HepG2 (cell line): ENCODE data around the gene DCHS2. TPM values are rescaled to one million over a fixed set of nuclear protein-coding genes. Genes with fewer than 3 reads are reported as not detected.

Experiments
- ATAC-seq: fragments of 200-7000 bp; cut with Tn5 transposase; 3 replicates; pipeline ENCODE4 v1.9.1; 2020; ENCODE audit warnings: mild to moderate bottlenecking, moderate library complexity
- BruUV-seq: library from RNA; stranded (reverse); fragments of 400-500 nt; replicated peaks from 2 replicates; lab custom pipeline; 2021; lab: Mats Ljungman, UMichigan
- CTCF ChIA-PET: fragments of 300-600 bp; formaldehyde crosslinking; extraction: SDS; loops from one replicate; lab custom pipeline; 2021; ENCODE audit warnings: low total read pairs, inconsistent platforms, low intra/inter-chr PET ratio; lab: Yijun Ruan, JAX
- POLR2A ChIA-PET: fragments of 350-600 bp; sonication (Branson Sonifier 250); formaldehyde crosslinking; loops from one replicate; lab custom pipeline; 2020; ENCODE audit warnings: antibody characterized with exemption, inconsistent platforms; lab: Yijun Ruan, JAX
- DNase-seq: peaks from one replicate; pipeline ENCODE4 v3.0.0-alpha.2; 2015; ENCODE audit warnings: low spot score
- FAIRE-seq: peaks from 3 replicates; lab custom pipeline; 2011; peaks lifted over from hg19 to GRCh38; lab: Jason Lieb, UNC
- H2AFZ ChIP-seq: one replicate; pipeline ENCODE4 v1.6.1; 2011; ENCODE audit warnings: low read length, inconsistent platforms
- H3K27ac ChIP-seq: fragments of 300-600 bp; 3 replicates; pipeline ENCODE4 v1.8.0; 2011; ENCODE audit warnings: mixed run types, mild to moderate bottlenecking, mixed read lengths, low read length, inconsistent platforms; ENCODE audit not compliant: insufficient read depth; ENCODE audit errors: extremely low read length
- H3K27me3 ChIP-seq, 2 experiments: fragments of 200-600 bp in 1 of 2; 2 replicates in 1 of 2; 3 replicates in 1 of 2; pipeline versions ENCODE4 v1.6.0 to v1.8.0; 2011; ENCODE audit warnings: low read length in 2 of 2, mild to moderate bottlenecking in 2 of 2, moderate library complexity in 2 of 2, inconsistent platforms in 1 of 2; ENCODE audit not compliant: insufficient read depth in 2 of 2, control insufficient read depth in 1 of 2
- H3K36me3 ChIP-seq, 2 experiments: fragments of 200-600 bp in 1 of 2; replicated peaks in 1 of 2; 2 replicates in 1 of 2; 3 replicates in 1 of 2; pipeline versions ENCODE4 v1.5.1 to v1.8.0; 2011; ENCODE audit warnings: low read length in 2 of 2, inconsistent platforms in 1 of 2; ENCODE audit not compliant: insufficient read depth in 2 of 2, control insufficient read depth in 1 of 2
- H3K4me1 ChIP-seq: 2 replicates; pipeline ENCODE4 v1.5.1; 2012; ENCODE audit warnings: low read length, inconsistent platforms; ENCODE audit not compliant: insufficient read depth
- H3K4me2 ChIP-seq: 2 replicates; pipeline ENCODE4 v1.6.0; 2011; ENCODE audit warnings: low read depth, low read length, inconsistent platforms
- H3K4me3 ChIP-seq, 3 experiments: fragments of 200-600 bp in 1 of 3; sonication (generic), shearing (Covaris generic) in 1 of 3; replicated peaks in 1 of 3; 2 replicates each; pipeline ENCODE4 v1.5.1; 2011 to 2016; ENCODE audit warnings: low read length in 3 of 3, inconsistent platforms in 2 of 3, low read depth in 2 of 3, mild to moderate bottlenecking in 2 of 3, control low read depth in 1 of 3, mixed read lengths in 1 of 3; ENCODE audit not compliant: insufficient read depth in 1 of 3
- H3K79me2 ChIP-seq: one replicate; pipeline ENCODE4 v1.6.1; 2011; ENCODE audit warnings: low read length, inconsistent platforms; ENCODE audit not compliant: insufficient read depth
- H3K9ac ChIP-seq: 2 replicates; pipeline ENCODE4 v1.6.0; 2011; ENCODE audit warnings: mild to moderate bottlenecking, low read depth, low read length, inconsistent platforms; ENCODE audit not compliant: insufficient read depth
- H3K9me3 ChIP-seq: 2 replicates; pipeline ENCODE4 v1.5.1; 2012; ENCODE audit warnings: mild to moderate bottlenecking, low read length
- H4K20me1 ChIP-seq: 2 replicates; pipeline ENCODE4 v1.6.0; 2011; ENCODE audit warnings: inconsistent platforms, mild to moderate bottlenecking, low read length, moderate library complexity; ENCODE audit not compliant: insufficient read depth
- ATF7-NPFF ChIP-seq: sonication (generic); formaldehyde crosslinking; IDR thresholded peaks from 2 replicates; pipeline ENCODE4 v1.8.1; 2023; ENCODE audit warnings: mild to moderate bottlenecking, low read depth, missing genetic modification reagents, moderate library complexity
- CTCF ChIP-seq: sonication (generic); formaldehyde crosslinking; IDR thresholded peaks from 2 replicates; pipeline ENCODE4 v1.5.0; 2020; ENCODE audit warnings: mild to moderate bottlenecking, missing genetic modification reagents, moderate library complexity
- NCOA2 ChIP-seq: sonication (generic); formaldehyde crosslinking; IDR thresholded peaks from 2 replicates; pipeline ENCODE4 v1.8.0; 2022; ENCODE audit warnings: inconsistent platforms
- STAG1 ChIP-seq: sonication (generic); formaldehyde crosslinking; IDR thresholded peaks from 2 replicates; pipeline ENCODE4 v1.4.0; 2020; ENCODE audit warnings: missing genetic modification reagents
- TCF7 ChIP-seq: sonication (generic); IDR thresholded peaks from 2 replicates; pipeline ENCODE4 v1.6.1; 2016; ENCODE audit warnings: antibody characterized with exemption, low read depth
- ZMYM3 ChIP-seq: sonication (generic); formaldehyde crosslinking; IDR thresholded peaks from 2 replicates; pipeline ENCODE4 v1.5.1; 2020; ENCODE audit warnings: mild to moderate bottlenecking, missing genetic modification reagents
- ZNF260 ChIP-seq: sonication (generic); formaldehyde crosslinking; IDR thresholded peaks from 2 replicates; pipeline ENCODE4 v1.4.0; 2020; ENCODE audit warnings: missing genetic modification reagents, low read depth, mild to moderate bottlenecking, borderline replicate concordance
- ZNF772 ChIP-seq: sonication (generic); formaldehyde crosslinking; IDR thresholded peaks from 2 replicates; pipeline ENCODE4 v1.5.0; 2020; ENCODE audit warnings: mild to moderate bottlenecking, missing genetic modification reagents
- WGBS: methylation state at CpG from one replicate; pipeline ENCODE4 v1.1.6; 2017; ENCODE audit warnings: low lambda C conversion rate; 5-methylcytosine and 5-hydroxymethylcytosine counted together
- in situ Hi-C: cut with HindIII; loops from 2 replicates; pipeline ENCODE4 v1.10.0; 2017; ENCODE audit warnings: low pct_unique_long_range_greater_than_20kb; ENCODE audit not compliant: extremely low pct_ligation_motif_present
- intact Hi-C: fragments of 100-400 bp; cut with micrococcal nuclease; formaldehyde crosslinking; loops from one replicate; pipeline ENCODE4 v1.10.0; 2022; ENCODE audit not compliant: unreplicated experiment
- polyA plus RNA-seq, 8 experiments: library from polyadenylated mRNA; depleted of rRNA in 3 of 8; stranded (reverse) in 7 of 8; unstranded in 1 of 8; fragments of >200 nt; fragmentation: Illumina TruSeq in 4 of 8; extraction: Trizol in 4 of 8; gene quantifications; 2 replicates each; pipeline versions ENCODE4 v1.2.1 to v1.2.3, GENCODE V29; 2011 to 2016; ENCODE audit warnings: low read depth in 4 of 8, missing spikeins in 1 of 8, mixed read lengths in 1 of 8; ENCODE audit not compliant: insufficient read depth in 1 of 8
- total RNA-seq, 5 experiments: library from RNA; depleted of rRNA; stranded (reverse); fragments of >200 nt; fragmentation: Illumina TruSeq; extraction: Trizol; gene quantifications; 2 replicates each; pipeline ENCODE4 v1.2.3, GENCODE V29; 2016; ENCODE audit warnings: low read depth in 1 of 5
- TF ChIP-seq, protein P1 (sequence below): sonication (generic); formaldehyde crosslinking; IDR thresholded peaks from 2 replicates; pipeline ENCODE4 v1.4.0; 2020; ENCODE audit warnings: mild to moderate bottlenecking, missing genetic modification reagents, borderline replicate concordance
- TF ChIP-seq, protein P2 (sequence below): sonication (generic); formaldehyde crosslinking; IDR thresholded peaks from 2 replicates; pipeline ENCODE4 v1.4.0; 2020; ENCODE audit warnings: missing genetic modification reagents

DCHS2 gene
- total and polyA plus RNA-seq, 2 of the 13 experiments (the other 11 are each of a cell fraction or from before 2014, with no cell fraction given): 0.03 TPM; not detected in 1

DNA sequence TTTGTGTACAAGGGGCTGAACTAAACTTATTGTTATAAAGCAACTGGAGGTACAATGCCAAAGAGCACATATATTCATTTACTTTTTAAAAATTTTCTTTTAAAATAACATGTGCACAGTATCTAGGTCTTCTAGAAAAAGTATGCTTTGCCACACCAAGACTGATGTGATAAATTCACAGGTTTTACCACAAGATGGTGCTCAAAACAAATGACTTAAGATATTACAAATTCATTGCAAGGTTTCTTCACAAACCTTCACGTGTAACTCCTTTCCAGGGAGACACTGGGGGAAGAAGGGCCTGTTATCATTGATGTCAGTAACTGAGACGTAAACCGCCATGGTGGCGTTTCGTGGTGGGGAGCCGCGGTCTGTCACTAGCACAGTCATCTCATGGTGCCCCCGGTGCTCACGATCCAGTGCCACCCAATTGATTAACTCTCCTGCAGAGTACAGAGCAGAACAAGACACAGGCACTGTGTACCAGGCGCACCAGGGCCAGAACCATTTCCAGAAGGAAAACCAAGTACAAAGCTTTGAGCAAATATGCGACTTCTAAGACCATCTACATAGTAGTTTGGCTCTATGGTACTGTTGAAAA, 162.2 kb downstream of the DCHS2 start:
- ATAC-seq: peak; percentile 32; the same call in 1 of the 3 replicates
- no peak overlapping the region for H3K4me3 ChIP-seq
- CTCF ChIA-PET: interaction anchor here (1.0 kb wide), 1 partner anchor 177 kb away, joined by 3 read pairs; no protein-coding TSS in a partner anchor
- POLR2A ChIA-PET: no interaction called here
- no peaks in the 10 kb centered on the region for H4K20me1 ChIP-seq
- peak; percentile 3 for DNase-seq
- no peaks in the 10 kb centered on the region for H3K9me3 ChIP-seq
- FAIRE-seq: peak; percentile 37
- intact Hi-C loops: loop anchor here (2.0 kb wide), 1 partner anchor 177 kb away; no protein-coding TSS in a partner anchor
- no TSS peak for BruUV-seq
- no peak overlapping the region for H2AFZ ChIP-seq
- H3K36me3 ChIP-seq: no peaks in the 10 kb centered on the region
- in situ Hi-C loops: no loop called here
- H3K4me1 ChIP-seq: no peaks in the 10 kb centered on the region
- WGBS: 56% methylated on average over 11 of the region's 11 CpGs
- H3K27me3 ChIP-seq: peaks cover 0 to 8% of the 10 kb centered on the region in 2 experiments; a peak in 1 of 5 replicates
- no peak overlapping the region for H3K4me2 ChIP-seq
- H3K9ac ChIP-seq: no peak overlapping the region
- no peak overlapping the region for H3K27ac ChIP-seq
- TF ChIP-seq NCOA2 (CRISPR knock-in tag) (no peak), CTCF (CRISPR knock-in tag) (peak; percentile 41), STAG1 (peak; percentile 23; the same call in 1 of the 2 replicates)
- no peaks in the 10 kb centered on the region for H3K79me2 ChIP-seq

- Histone ChIP-seq H3K9me3 (no peaks in the 10 kb centered on the region), H3K27me3 (peaks cover 0 to 8% of the 10 kb centered on the region in 2 experiments; a peak in 1 of 5 replicates), H3K4me1 (no peaks in the 10 kb centered on the region), H3K27ac (no peak overlapping the region), H3K4me2 (no peak overlapping the region), H3K79me2 (no peaks in the 10 kb centered on the region), H3K36me3 (no peaks in the 10 kb centered on the region), H3K9ac (no peak overlapping the region), H3K4me3 (no peak overlapping the region), H4K20me1 (no peaks in the 10 kb centered on the region), H2AFZ (no peak overlapping the region)
- DNase-seq (no peak), FAIRE-seq (no peak), ATAC-seq (no peak)
- ChIA-PET POLR2A (no interaction called here), CTCF (no interaction called here)
- BruUV-seq: no TSS peak
- in situ Hi-C loops (no loop called here), intact Hi-C loops (loop anchor here (2.0 kb wide), 1 partner anchor 179 kb away; no protein-coding TSS in a partner anchor)
- WGBS: 2% methylated on average over 1 of the region's 1 CpG
- TF ChIP-seq TCF7 (no peak), ATF7-NPFF (no peak), ZNF260 (no peak), ZMYM3 (CRISPR knock-in tag) (no peak), ZNF772 (CRISPR knock-in tag) (no peak)
- TF ChIP-seq, protein P1, sequence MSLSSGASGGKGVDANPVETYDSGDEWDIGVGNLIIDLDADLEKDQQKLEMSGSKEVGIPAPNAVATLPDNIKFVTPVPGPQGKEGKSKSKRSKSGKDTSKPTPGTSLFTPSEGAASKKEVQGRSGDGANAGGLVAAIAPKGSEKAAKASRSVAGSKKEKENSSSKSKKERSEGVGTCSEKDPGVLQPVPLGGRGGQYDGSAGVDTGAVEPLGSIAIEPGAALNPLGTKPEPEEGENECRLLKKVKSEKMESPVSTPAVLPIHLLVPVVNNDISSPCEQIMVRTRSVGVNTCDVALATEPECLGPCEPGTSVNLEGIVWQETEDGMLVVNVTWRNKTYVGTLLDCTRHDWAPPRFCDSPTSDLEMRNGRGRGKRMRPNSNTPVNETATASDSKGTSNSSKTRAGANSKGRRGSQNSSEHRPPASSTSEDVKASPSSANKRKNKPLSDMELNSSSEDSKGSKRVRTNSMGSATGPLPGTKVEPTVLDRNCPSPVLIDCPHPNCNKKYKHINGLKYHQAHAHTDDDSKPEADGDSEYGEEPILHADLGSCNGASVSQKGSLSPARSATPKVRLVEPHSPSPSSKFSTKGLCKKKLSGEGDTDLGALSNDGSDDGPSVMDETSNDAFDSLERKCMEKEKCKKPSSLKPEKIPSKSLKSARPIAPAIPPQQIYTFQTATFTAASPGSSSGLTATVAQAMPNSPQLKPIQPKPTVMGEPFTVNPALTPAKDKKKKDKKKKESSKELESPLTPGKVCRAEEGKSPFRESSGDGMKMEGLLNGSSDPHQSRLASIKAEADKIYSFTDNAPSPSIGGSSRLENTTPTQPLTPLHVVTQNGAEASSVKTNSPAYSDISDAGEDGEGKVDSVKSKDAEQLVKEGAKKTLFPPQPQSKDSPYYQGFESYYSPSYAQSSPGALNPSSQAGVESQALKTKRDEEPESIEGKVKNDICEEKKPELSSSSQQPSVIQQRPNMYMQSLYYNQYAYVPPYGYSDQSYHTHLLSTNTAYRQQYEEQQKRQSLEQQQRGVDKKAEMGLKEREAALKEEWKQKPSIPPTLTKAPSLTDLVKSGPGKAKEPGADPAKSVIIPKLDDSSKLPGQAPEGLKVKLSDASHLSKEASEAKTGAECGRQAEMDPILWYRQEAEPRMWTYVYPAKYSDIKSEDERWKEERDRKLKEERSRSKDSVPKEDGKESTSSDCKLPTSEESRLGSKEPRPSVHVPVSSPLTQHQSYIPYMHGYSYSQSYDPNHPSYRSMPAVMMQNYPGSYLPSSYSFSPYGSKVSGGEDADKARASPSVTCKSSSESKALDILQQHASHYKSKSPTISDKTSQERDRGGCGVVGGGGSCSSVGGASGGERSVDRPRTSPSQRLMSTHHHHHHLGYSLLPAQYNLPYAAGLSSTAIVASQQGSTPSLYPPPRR (CRISPR knock-in tag): no peak
- TF ChIP-seq, protein P2, sequence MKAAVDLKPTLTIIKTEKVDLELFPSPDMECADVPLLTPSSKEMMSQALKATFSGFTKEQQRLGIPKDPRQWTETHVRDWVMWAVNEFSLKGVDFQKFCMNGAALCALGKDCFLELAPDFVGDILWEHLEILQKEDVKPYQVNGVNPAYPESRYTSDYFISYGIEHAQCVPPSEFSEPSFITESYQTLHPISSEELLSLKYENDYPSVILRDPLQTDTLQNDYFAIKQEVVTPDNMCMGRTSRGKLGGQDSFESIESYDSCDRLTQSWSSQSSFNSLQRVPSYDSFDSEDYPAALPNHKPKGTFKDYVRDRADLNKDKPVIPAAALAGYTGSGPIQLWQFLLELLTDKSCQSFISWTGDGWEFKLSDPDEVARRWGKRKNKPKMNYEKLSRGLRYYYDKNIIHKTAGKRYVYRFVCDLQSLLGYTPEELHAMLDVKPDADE (CRISPR knock-in tag): no peak
These were observed 163.6 kb downstream of the DCHS2 start for GRCh38 chr4:154328030-154328429.
